HG02943 (cell line): ENCODE measurements around the gene SEM1.
"Not testable (repeated sequence)": the region's sequence is repeated elsewhere in the genome, so short reads cannot be mapped to it uniquely, and the experiment has no call there.

ENCODE experiments used
- ATAC-seq: cut with Tn5 transposase; IDR thresholded peaks from one replicate; pipeline ENCODE4 v1.9.1; 2021; ENCODE audit warnings: mild to moderate bottlenecking, low read depth, moderate library complexity; ENCODE audit not compliant: unreplicated experiment

The SEM1 gene

DNA sequence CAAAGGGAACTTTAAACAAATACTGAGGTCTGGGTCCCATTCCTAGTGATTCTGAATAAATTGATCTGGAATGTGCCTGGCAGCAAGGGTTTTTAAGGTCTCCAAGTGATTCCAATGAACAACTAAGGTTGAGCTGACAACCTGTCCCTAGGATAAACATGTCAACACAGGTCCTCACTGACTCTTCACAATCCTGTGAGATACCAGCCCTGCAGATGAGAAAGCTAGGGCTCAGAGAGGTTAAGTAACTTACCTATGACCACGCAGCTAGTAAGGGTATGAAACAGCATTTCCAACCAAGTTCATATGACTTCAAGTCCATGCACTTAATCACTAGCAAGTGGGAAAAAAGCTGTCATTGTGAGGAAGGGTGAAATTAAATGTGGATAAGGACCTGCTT is 44.0 kb downstream of the SEM1 start:
- ATAC-seq, result no peak

DNA sequence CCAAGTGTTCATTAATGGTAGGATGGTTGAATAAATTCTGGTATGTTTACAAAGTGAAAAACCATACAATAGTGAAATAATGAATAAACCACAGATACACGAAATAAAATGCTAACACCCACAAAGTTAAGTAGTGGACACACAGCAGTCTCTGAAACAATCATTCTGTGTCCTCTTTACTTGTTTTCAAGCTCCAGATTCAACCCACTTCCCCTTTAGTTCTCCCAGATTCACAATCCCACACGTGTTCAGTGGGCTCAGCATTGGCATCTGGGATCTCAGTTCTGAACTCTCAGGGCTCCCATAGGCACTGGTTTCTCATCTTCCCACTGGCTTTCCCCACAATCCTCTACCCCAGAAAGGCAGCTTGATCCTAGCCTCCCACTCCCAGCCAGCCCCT is 44.9 kb downstream of the SEM1 start:
- no peak for ATAC-seq

GRCh38 chr7:96663871-96664445 is 45.7 kb downstream of the SEM1 start:
- ATAC-seq, result no peak

- ATAC-seq, result peak; percentile 76
These were observed 46.2 kb downstream of the SEM1 start for GRCh38 chr7:96663457-96663856.

DNA sequence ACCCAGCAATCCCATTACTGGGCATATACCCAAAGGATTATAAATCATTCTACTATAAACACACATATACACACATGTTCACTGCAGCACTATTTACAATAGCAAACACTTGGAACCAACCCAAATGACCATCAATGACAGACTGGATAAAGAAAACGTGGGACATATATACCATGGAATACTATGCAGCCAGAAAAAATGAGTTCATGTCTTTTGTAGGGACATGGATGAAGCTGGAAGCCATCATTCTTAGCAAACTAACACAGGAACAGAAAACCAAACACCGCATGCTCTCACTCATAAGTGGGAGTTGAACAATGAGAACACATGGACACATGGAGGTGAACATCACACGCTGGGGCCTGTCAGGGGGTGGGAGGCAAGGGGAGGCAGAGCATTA is 47.5 kb downstream of the SEM1 start:
- not testable (repeated sequence) for ATAC-seq

DNA sequence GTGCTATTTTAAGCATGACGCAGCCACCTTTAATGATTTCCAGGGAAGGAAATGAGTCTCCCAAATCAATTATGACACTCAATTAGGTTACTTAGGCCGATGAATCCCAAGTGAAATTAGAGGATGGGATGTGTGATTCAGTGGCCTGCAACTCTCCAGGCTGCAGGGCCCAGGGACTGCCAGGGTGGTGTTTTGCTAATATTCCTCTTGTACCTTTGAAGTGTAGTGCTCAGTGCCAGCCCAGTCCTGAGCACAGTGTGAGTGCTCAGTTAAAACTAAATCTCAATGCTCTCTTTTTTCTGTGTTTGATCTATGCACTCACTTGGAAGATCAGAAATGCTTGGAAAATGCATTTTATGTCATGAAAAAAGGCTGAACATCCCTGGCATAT is 51.6 kb downstream of the SEM1 start:
- ATAC-seq, result no peak

- ATAC-seq, result no peak
These were observed 52.2 kb downstream of the SEM1 start for GRCh38 chr7:96657347-96658021.

DNA sequence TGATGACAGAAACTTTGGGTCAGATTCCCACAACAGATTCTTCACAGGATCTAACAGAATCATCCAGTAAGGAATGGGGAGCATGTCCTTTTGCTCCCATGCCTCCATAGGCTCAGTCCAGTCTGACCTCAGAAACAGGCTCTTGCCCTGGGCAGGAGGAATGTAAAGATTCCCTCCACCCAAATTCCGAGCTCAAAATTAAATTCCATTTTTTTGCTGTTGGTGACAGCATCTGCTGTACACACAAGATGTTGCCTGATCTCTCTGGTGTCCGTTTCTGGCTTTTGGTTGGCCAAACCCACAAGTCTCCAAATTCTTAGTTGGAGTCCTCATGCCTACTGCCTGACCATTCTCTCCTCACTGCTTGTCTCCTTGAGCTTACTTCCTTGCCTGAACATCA is 53.7 kb downstream of the SEM1 start:
- ATAC-seq, result no peak

GRCh38 chr7:96654630-96655188 is 54.9 kb downstream of the SEM1 start:
- ATAC-seq, result no peak

DNA sequence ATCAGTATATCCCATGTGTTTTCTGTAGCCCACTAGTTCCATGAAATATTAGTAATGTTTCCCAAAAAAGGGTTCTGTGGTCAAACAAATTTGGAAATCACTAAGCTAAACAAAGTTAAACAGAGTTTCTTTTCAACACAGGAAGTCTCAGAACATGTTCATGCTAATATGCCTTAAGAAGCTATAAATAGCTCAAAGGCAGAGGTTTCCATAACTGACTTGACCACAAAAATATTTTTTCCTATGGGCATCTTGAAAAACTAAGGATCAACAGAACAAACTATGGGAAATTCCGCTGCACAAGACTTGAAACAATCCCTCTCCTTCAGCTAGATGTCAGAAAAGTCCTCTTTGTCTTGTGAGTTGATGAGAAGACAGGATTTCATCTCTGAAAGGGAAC is 59.7 kb downstream of the SEM1 start:
- no peak for ATAC-seq

DNA sequence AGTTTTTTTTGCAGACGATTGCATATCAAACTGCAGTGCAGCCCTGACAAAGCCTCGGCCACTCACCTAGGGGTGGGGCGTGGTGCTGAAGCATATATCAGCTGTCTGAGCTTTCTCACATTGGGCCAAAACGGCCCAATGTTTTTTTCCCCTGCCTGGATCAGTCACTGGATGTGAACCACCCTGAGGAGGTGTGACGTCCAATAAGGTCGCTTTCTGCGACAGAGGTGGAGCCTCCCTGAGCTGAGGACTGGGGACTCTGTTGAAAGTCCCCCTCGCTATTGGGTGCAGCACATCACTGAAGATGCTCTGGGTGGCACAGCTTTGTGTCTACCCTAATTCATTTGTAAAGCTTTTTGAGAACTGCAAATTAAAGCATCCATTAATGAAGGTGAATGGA is 60.9 kb downstream of the SEM1 start:
- ATAC-seq, result no peak

DNA sequence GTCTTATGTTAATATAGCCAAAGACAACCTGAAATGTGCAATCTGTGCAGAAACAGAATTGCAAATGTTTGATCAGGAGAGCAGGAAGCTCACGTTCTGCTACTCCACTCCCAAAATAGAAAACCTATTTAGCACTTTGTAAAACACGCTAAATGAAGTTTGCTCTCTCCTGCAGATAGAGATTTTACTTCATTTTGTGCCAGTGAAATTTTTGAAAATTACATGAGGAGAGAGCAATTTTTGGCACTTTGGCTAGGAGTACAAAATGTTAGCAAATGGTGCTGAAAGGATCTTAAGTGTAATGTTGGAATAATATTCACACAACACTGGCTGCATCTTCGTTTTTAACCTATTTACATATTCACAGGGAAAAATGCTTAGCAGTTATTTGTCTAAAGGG is 61.9 kb downstream of the SEM1 start:
- no peak for ATAC-seq

DNA sequence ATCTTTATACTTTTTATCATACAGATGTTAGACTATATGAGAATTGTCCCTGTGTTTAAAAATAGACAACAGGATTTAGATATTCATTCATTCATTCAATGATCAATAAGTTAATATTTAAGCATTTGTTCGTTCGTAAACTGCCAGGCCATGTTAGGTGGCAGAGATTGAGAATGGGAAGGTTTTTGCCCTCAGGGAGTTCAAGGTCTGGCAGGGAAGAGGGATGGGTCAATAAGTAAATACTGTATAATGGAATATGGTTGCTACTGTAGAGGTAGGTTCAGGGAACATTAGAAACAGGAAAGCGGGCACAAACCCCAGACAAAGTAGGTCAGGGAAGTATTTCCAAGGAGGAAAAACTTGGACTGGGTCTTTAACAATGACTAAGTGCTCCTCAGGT is 64.6 kb downstream of the SEM1 start:
- no peak for ATAC-seq

GRCh38 chr7:96643436-96643835 is 66.2 kb downstream of the SEM1 start:
- not testable (repeated sequence) for ATAC-seq

GRCh38 chr7:96640054-96640453 is 69.6 kb downstream of the SEM1 start:
- no peak for ATAC-seq
